Subcutaneous abdominal adipose tissue (tissue), 5 donors: Measurements from ENCODE around the gene STX10.

ENCODE experiments used
- H3K27ac ChIP-seq: one replicate; pipeline ENCODE4 v1.7.0; 2013; ENCODE audit warnings: low read depth, mild to moderate bottlenecking, inconsistent platforms, low read length, moderate library complexity
- H3K27me3 ChIP-seq, 5 donors: one replicate each; pipeline ENCODE4 v1.7.0; 2013; ENCODE audit warnings: low read length in 5 of 5, inconsistent platforms in 1 of 5; ENCODE audit not compliant: control insufficient read depth in 5 of 5, insufficient read depth in 4 of 5
- H3K36me3 ChIP-seq, 5 donors: one replicate each; pipeline ENCODE4 v1.7.0; 2013; ENCODE audit warnings: low read length in 5 of 5; ENCODE audit not compliant: control insufficient read depth in 5 of 5, insufficient read depth in 5 of 5
- H3K4me1 ChIP-seq, 5 donors: one replicate each; pipeline ENCODE4 v1.7.0; 2013; ENCODE audit warnings: low read length in 5 of 5, mild to moderate bottlenecking in 3 of 5, moderate library complexity in 1 of 5; ENCODE audit not compliant: control insufficient read depth in 5 of 5, insufficient read depth in 5 of 5
- H3K4me3 ChIP-seq, 5 donors: one replicate each; pipeline ENCODE4 v1.7.0; 2013; ENCODE audit warnings: low read length in 5 of 5, low read depth in 1 of 5
- H3K9ac ChIP-seq, 5 donors: one replicate each; pipeline ENCODE4 v1.7.0; 2013; ENCODE audit warnings: low read length in 5 of 5, mild to moderate bottlenecking in 4 of 5, moderate library complexity in 3 of 5
- H3K9me3 ChIP-seq, 5 donors: one replicate each; pipeline ENCODE4 v1.7.0; 2013; ENCODE audit warnings: low read length in 5 of 5; ENCODE audit not compliant: control insufficient read depth in 5 of 5
- donor health status: healthy.
- donor health status: healthy.
- donor health status: healthy.
- donor health status: healthy.
- donor health status: healthy.

Gene STX10

GRCh38 chr19:13132471-13133180 is 17.5 kb downstream of the STX10 start:
- Histone ChIP-seq H3K27me3 (no peaks in the 10 kb centered on the region), H3K9me3 (no peaks in the 10 kb centered on the region), H3K4me1 (peaks cover 0 to 5% (median 0%) of the 10 kb centered on the region in 5 donors), H3K4me3 (no peak overlapping the region), H3K36me3 (peaks cover 0 to 35% (median 29%) of the 10 kb centered on the region in 5 donors), H3K27ac (no peak overlapping the region), H3K9ac (no peak overlapping the region)

- H3K4me3 ChIP-seq, result no peak overlapping the region
- no peak overlapping the region for H3K9ac ChIP-seq
- peaks cover 0 to 25% (median 17%) of the 10 kb centered on the region in 5 donors for H3K36me3 ChIP-seq
- H3K9me3 ChIP-seq, result no peaks in the 10 kb centered on the region
- no peak overlapping the region for H3K27ac ChIP-seq
- peaks cover 0 to 5% (median 0%) of the 10 kb centered on the region in 5 donors for H3K4me1 ChIP-seq
- H3K27me3 ChIP-seq, result no peaks in the 10 kb centered on the region
Observed at GRCh38 chr19:13130886-13131490, 19.2 kb downstream of the STX10 start.

GRCh38 chr19:13129384-13129783 is 20.8 kb downstream of the STX10 start:
- Histone ChIP-seq H3K9me3 (no peaks in the 10 kb centered on the region), H3K9ac (peak overlapping the region in 1 of 5 donors; percentile 48), H3K27me3 (no peaks in the 10 kb centered on the region), H3K36me3 (peaks cover 0 to 12% (median 6%) of the 10 kb centered on the region in 5 donors), H3K4me1 (peaks cover 0 to 5% (median 0%) of the 10 kb centered on the region in 5 donors), H3K4me3 (no peak overlapping the region), H3K27ac (no peak overlapping the region)

- Histone ChIP-seq H3K4me3 (no peak overlapping the region), H3K9me3 (no peaks in the 10 kb centered on the region), H3K9ac (peak overlapping the region in 4 of 5 donors; percentile 34 to 48 (median 38)), H3K27ac (no peak overlapping the region), H3K27me3 (no peaks in the 10 kb centered on the region), H3K4me1 (peaks cover 0 to 5% (median 0%) of the 10 kb centered on the region in 5 donors), H3K36me3 (peaks cover 0 to 10% (median 6%) of the 10 kb centered on the region in 5 donors)
Observed at GRCh38 chr19:13128583-13128982, 21.6 kb downstream of the STX10 start.

DNA sequence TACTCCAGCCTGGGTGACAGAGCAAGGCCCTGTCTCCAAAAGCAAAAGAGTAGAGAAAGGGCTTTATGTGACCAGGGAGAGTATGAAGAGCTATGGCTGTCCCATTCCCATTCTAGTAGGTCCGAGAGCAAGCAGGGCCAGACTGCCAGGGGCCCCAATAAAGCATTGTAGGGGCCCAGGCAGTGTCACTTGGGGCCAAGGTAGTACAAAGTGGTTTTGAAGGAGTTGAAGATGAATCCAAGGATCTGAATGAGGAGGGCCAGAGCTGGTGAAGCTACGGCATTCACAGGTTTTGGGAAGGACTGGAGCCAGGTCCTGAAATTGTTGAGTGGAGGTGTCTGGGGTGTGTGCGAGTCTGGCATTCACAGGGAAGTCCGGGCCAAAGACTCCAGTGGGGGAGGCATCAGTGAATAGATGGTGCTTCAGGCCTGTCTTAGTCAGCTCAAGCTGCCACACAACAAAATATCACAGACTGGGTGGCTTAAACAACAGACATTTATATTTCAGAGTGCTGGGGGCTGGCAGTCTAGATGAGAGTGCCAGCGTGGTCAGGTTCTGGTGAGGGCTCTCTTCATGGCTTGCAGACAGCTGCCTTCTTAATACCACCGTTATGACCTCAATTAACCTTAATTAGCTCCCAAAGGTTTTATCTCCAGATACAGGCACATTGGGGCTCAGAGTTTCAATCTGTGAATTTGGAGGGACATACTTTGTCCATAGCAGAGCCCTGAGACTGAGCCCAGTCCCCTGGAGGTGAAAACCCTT is 22.2 kb downstream of the STX10 start:
- Histone ChIP-seq H3K9ac (peak overlapping the region in 1 of 5 donors; percentile 34), H3K36me3 (peaks cover 0 to 10% (median 6%) of the 10 kb centered on the region in 5 donors), H3K4me3 (no peak overlapping the region), H3K9me3 (no peaks in the 10 kb centered on the region), H3K27ac (no peak overlapping the region), H3K4me1 (peaks cover 0 to 5% (median 0%) of the 10 kb centered on the region in 5 donors), H3K27me3 (no peaks in the 10 kb centered on the region)

- no peak overlapping the region for H3K9ac ChIP-seq
- H3K27ac ChIP-seq, result no peak overlapping the region
- no peak overlapping the region for H3K4me3 ChIP-seq
- H3K27me3 ChIP-seq, result no peaks in the 10 kb centered on the region
- no peaks in the 10 kb centered on the region for H3K9me3 ChIP-seq
- H3K36me3 ChIP-seq, result peaks cover 0 to 10% (median 6%) of the 10 kb centered on the region in 5 donors
- H3K4me1 ChIP-seq, result peaks cover 0 to 5% (median 0%) of the 10 kb centered on the region in 5 donors
Observed at GRCh38 chr19:13127051-13127450, 23.1 kb downstream of the STX10 start.

DNA sequence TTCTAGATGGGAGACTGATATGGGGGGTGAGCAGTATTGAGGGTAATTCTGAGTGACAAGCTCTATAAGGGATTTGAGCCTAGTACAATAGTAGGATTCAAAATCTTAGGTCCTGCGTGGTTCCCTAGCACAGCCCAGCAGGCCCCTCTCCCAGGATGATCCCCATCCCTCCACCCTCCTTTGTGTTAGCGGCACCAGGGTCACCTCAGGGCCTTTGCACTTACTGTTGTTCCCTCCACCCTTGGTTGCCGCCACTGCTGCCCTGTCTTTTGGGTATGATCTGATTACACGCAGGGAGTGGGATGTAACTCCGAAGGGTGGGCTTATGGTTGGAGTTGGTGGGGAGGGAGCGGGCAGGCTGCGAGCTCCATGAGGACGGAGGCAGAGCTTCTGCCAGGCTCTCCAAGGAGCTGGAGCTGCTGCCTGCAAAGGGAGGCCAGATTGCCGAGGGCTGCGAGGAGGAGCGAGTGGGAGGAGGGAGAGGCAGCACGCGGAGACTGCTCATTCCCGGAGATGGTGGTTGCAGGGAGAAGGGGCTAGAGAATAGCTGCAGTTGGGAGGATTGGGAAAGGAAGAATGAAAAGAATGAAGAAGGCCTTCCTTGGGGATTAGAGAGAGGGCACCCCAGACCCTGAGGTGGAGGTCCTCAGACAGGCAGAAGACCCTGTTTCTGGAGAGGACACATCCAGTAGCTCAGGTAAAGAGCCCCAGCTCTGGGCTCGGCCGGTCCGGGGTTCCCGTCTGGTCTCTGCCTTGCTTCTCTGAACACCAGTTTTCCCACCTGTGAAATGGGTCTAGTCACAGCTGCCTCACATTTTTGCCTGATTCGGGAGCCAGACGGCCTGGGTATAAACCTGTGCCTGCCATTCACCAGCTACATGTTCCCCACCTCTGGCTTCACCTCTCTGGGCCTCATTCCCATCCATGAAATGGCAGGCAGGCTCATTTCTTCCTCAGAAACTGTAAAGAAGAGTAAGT is 26.9 kb downstream of the STX10 start:
- Histone ChIP-seq H3K27ac (no peak overlapping the region), H3K9me3 (no peaks in the 10 kb centered on the region), H3K27me3 (no peaks in the 10 kb centered on the region), H3K9ac (no peak overlapping the region), H3K4me3 (no peak overlapping the region), H3K4me1 (peaks cover 9 to 24% (median 21%) of the 10 kb centered on the region in 5 donors), H3K36me3 (peaks cover 0 to 16% (median 8%) of the 10 kb centered on the region in 5 donors)

DNA sequence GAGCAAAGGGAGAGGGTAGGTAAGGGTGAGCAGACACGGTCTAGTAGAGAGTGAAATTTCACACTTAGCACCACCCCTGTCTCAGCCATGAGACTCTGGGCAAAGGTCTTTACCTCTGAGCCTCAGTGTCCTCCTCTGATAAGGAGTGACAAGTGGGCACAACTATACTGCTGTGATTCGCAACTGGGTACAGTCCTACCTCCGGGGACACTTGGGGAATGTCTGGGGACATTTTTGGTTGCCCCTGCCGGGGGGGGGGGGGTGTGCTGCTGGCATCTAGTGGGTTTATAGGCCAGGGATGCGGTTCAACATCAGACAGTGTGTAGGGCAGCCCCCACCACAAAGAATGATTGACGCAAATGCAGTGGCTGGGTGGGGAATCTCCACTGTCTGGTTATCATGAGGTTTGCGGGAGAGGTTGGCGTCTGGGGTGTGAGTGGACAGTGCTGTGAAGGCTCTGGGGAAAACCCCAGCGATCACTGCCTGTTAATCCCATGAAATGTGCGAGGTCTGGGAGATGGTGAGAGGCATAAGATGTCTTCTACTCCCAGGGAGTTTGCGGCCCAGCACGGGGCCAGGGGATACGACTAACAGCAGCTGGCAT is 27.8 kb downstream of the STX10 start:
- Histone ChIP-seq H3K9ac (no peak overlapping the region), H3K9me3 (no peaks in the 10 kb centered on the region), H3K4me3 (no peak overlapping the region), H3K27ac (no peak overlapping the region), H3K36me3 (peaks cover 0 to 16% (median 8%) of the 10 kb centered on the region in 5 donors), H3K4me1 (peaks cover 9 to 30% (median 26%) of the 10 kb centered on the region in 5 donors), H3K27me3 (no peaks in the 10 kb centered on the region)
